G401 (cell line): ENCODE measurements around the gene FBXW8. TPM values are rescaled to one million over a fixed set of nuclear protein-coding genes. Genes with fewer than 3 reads are reported as not detected.

Source experiments
- DNase-seq: peaks from one replicate; pipeline ENCODE4 v3.0.0-alpha.2; 2015; ENCODE audit warnings: low spot score
- in situ Hi-C: cut with HindIII; loops from 2 replicates; pipeline ENCODE4 v1.10.0; 2016; ENCODE audit warnings: low sequenced_read_pairs, mixed read lengths
- total RNA-seq: library from RNA; depleted of rRNA; stranded (reverse); fragments of >200 nt; shearing (Covaris generic); gene quantifications from 2 replicates; pipeline ENCODE4 v1.2.3, GENCODE V29; 2014; rRNA removed

Gene FBXW8
- total RNA-seq, 1 experiment from 2014 or later = 18.4 TPM

- in situ Hi-C loops = no loop called here
- DNase-seq = no peak
Measured at GRCh38 chr12:117076410-117077372, 165.9 kb downstream of the FBXW8 start.

- in situ Hi-C loops = no loop called here
- no peak for DNase-seq
Measured at GRCh38 chr12:117079487-117079886, 168.7 kb downstream of the FBXW8 start.

GRCh38 chr12:117080661-117081144 lies 170.0 kb downstream of the FBXW8 start:
- in situ Hi-C loops = no loop called here
- no peak for DNase-seq

Other genes starting within 250 kb of the FBXW8 start
- gene SPRING1, start 172.9 kb upstream of the FBXW8 start, total RNA-seq = 37.4 and 46.3 TPM in 2 replicates
- 5.3 and 7.8 TPM in 2 replicates for gene RNFT2, start 172.6 kb upstream of the FBXW8 start, total RNA-seq
- gene HRK, start 29.5 kb upstream of the FBXW8 start, total RNA-seq = 6.2 and 8.9 TPM in 2 replicates
- gene TESC, start 188.5 kb downstream of the FBXW8 start, total RNA-seq = 10.3 and 14.2 TPM in 2 replicates